Measurements from ENCODE around the gene TARS1. TPM values are rescaled to one million over a fixed set of nuclear protein-coding genes. Genes with fewer than 3 reads are reported as not detected.

The TARS1 gene
- total RNA-seq, 1 donor from 2014 or later, result 190 TPM

GRCh38 chr5:33457126-33457525 is 16.4 kb downstream of the TARS1 start:
- Mint-ChIP-seq H3K9me3 (no peaks in the 10 kb centered on the region), H3K36me3 (ENCODE audit: low read depth) (peaks cover 78% of the 10 kb centered on the region), H3K27me3 (no peaks in the 10 kb centered on the region), H3K4me3 (no peak overlapping the region), H3K4me1 (peaks cover 12% of the 10 kb centered on the region), H3K27ac (no peak overlapping the region)
- intact Hi-C loops (cut with micrococcal nuclease), result no loop called here
- DNase-seq, result no peak

- Mint-ChIP-seq H3K36me3 (ENCODE audit: low read depth) (peaks cover 78% of the 10 kb centered on the region), H3K9me3 (no peaks in the 10 kb centered on the region), H3K4me3 (no peak overlapping the region), H3K4me1 (peaks cover 10% of the 10 kb centered on the region), H3K27me3 (no peaks in the 10 kb centered on the region), H3K27ac (no peak overlapping the region)
- intact Hi-C loops (cut with micrococcal nuclease), result no loop called here
- DNase-seq, result no peak
Measured at GRCh38 chr5:33457817-33458216, 17.1 kb downstream of the TARS1 start.

GRCh38 chr5:33460210-33460609 is 19.4 kb downstream of the TARS1 start:
- Mint-ChIP-seq H3K4me3 (no peak overlapping the region), H3K4me1 (peaks cover 8% of the 10 kb centered on the region), H3K27me3 (no peaks in the 10 kb centered on the region), H3K36me3 (ENCODE audit: low read depth) (peaks cover 76% of the 10 kb centered on the region), H3K27ac (peak overlapping the region; percentile 70), H3K9me3 (no peaks in the 10 kb centered on the region)
- no peak for DNase-seq
- intact Hi-C loops (cut with micrococcal nuclease), result no loop called here

GRCh38 chr5:33462456-33462855 is 21.7 kb downstream of the TARS1 start:
- intact Hi-C loops (cut with micrococcal nuclease), result no loop called here
- Mint-ChIP-seq H3K36me3 (ENCODE audit: low read depth) (peaks cover 79% of the 10 kb centered on the region), H3K9me3 (no peaks in the 10 kb centered on the region), H3K27me3 (no peaks in the 10 kb centered on the region), H3K4me3 (no peak overlapping the region), H3K27ac (no peak overlapping the region), H3K4me1 (peaks cover 8% of the 10 kb centered on the region)
- no peak for DNase-seq

GRCh38 chr5:33465120-33465519 is 24.4 kb downstream of the TARS1 start:
- Mint-ChIP-seq H3K4me3 (no peak overlapping the region), H3K9me3 (no peaks in the 10 kb centered on the region), H3K27ac (no peak overlapping the region), H3K4me1 (peaks cover 4% of the 10 kb centered on the region), H3K36me3 (ENCODE audit: low read depth) (peaks cover 76% of the 10 kb centered on the region), H3K27me3 (no peaks in the 10 kb centered on the region)
- no peak for DNase-seq
- intact Hi-C loops (cut with micrococcal nuclease), result no loop called here

- no peak for DNase-seq
- Mint-ChIP-seq H3K27ac (no peak overlapping the region), H3K4me3 (no peak overlapping the region), H3K36me3 (ENCODE audit: low read depth) (peaks cover 77% of the 10 kb centered on the region), H3K4me1 (peaks cover 2% of the 10 kb centered on the region), H3K27me3 (no peaks in the 10 kb centered on the region), H3K9me3 (peaks cover 7% of the 10 kb centered on the region)
- intact Hi-C loops (cut with micrococcal nuclease), result no loop called here
Measured at GRCh38 chr5:33468775-33469435, 28.1 kb downstream of the TARS1 start.

GRCh38 chr5:33470544-33470943 is 29.8 kb downstream of the TARS1 start:
- intact Hi-C loops (cut with micrococcal nuclease), result no loop called here
- Mint-ChIP-seq H3K27ac (no peak overlapping the region), H3K4me3 (no peak overlapping the region), H3K4me1 (peaks cover 2% of the 10 kb centered on the region), H3K27me3 (no peaks in the 10 kb centered on the region), H3K36me3 (ENCODE audit: low read depth) (peaks cover 83% of the 10 kb centered on the region), H3K9me3 (peaks cover 21% of the 10 kb centered on the region)
- DNase-seq, result no peak

GRCh38 chr5:33472805-33473409 is 32.1 kb downstream of the TARS1 start:
- peaks cover 21% of the 10 kb centered on the region for H3K9me3 Mint-ChIP-seq
- intact Hi-C loops (cut with micrococcal nuclease), result no loop called here
- H3K4me3 Mint-ChIP-seq, result no peak overlapping the region
- no peaks in the 10 kb centered on the region for H3K4me1 Mint-ChIP-seq
- DNase-seq, result no peak
- H3K27ac Mint-ChIP-seq, result no peak overlapping the region
- no peaks in the 10 kb centered on the region for H3K27me3 Mint-ChIP-seq
- peaks cover 83% of the 10 kb centered on the region for H3K36me3 Mint-ChIP-seq (ENCODE audit: low read depth)

- Mint-ChIP-seq H3K4me1 (no peaks in the 10 kb centered on the region), H3K9me3 (peaks cover 21% of the 10 kb centered on the region), H3K27ac (no peak overlapping the region), H3K36me3 (ENCODE audit: low read depth) (peaks cover 75% of the 10 kb centered on the region), H3K27me3 (no peaks in the 10 kb centered on the region), H3K4me3 (no peak overlapping the region)
- no peak for DNase-seq
- intact Hi-C loops (cut with micrococcal nuclease), result no loop called here
Measured at GRCh38 chr5:33474004-33474403, 33.2 kb downstream of the TARS1 start.

- peaks cover 21% of the 10 kb centered on the region for H3K9me3 Mint-ChIP-seq
- DNase-seq, result no peak
- no peak overlapping the region for H3K4me3 Mint-ChIP-seq
- no peaks in the 10 kb centered on the region for H3K4me1 Mint-ChIP-seq
- no peak overlapping the region for H3K27ac Mint-ChIP-seq
- intact Hi-C loops (cut with micrococcal nuclease), result no loop called here
- H3K36me3 Mint-ChIP-seq (ENCODE audit: low read depth), result peaks cover 71% of the 10 kb centered on the region
- no peaks in the 10 kb centered on the region for H3K27me3 Mint-ChIP-seq
Measured at GRCh38 chr5:33474931-33475499, 34.2 kb downstream of the TARS1 start.

- no peak overlapping the region for H3K27ac Mint-ChIP-seq
- H3K9me3 Mint-ChIP-seq, result peaks cover 21% of the 10 kb centered on the region
- intact Hi-C loops (cut with micrococcal nuclease), result no loop called here
- peaks cover 66% of the 10 kb centered on the region for H3K36me3 Mint-ChIP-seq (ENCODE audit: low read depth)
- no peak overlapping the region for H3K4me3 Mint-ChIP-seq
- H3K4me1 Mint-ChIP-seq, result no peaks in the 10 kb centered on the region
- no peak for DNase-seq
- no peaks in the 10 kb centered on the region for H3K27me3 Mint-ChIP-seq
Measured at GRCh38 chr5:33475706-33476105, 34.9 kb downstream of the TARS1 start.

- Mint-ChIP-seq H3K27ac (no peak overlapping the region), H3K9me3 (peaks cover 21% of the 10 kb centered on the region), H3K36me3 (ENCODE audit: low read depth) (peaks cover 55% of the 10 kb centered on the region), H3K4me3 (no peak overlapping the region), H3K27me3 (no peaks in the 10 kb centered on the region), H3K4me1 (no peaks in the 10 kb centered on the region)
- intact Hi-C loops (cut with micrococcal nuclease), result no loop called here
- DNase-seq, result no peak
Measured at GRCh38 chr5:33476992-33477391, 36.2 kb downstream of the TARS1 start.

- peaks cover 49% of the 10 kb centered on the region for H3K36me3 Mint-ChIP-seq (ENCODE audit: low read depth)
- H3K27ac Mint-ChIP-seq, result no peak overlapping the region
- DNase-seq, result no peak
Measured at GRCh38 chr5:33477816-33478215, 37.1 kb downstream of the TARS1 start.

GRCh38 chr5:33479311-33479710 is 38.5 kb downstream of the TARS1 start:
- DNase-seq, result no peak
- no peak overlapping the region for H3K27ac Mint-ChIP-seq
- H3K4me3 Mint-ChIP-seq, result no peak overlapping the region
- peaks cover 12% of the 10 kb centered on the region for H3K9me3 Mint-ChIP-seq
- H3K27me3 Mint-ChIP-seq, result no peaks in the 10 kb centered on the region
- peaks cover 36% of the 10 kb centered on the region for H3K36me3 Mint-ChIP-seq (ENCODE audit: low read depth)
- intact Hi-C loops (cut with micrococcal nuclease), result no loop called here
- no peaks in the 10 kb centered on the region for H3K4me1 Mint-ChIP-seq

More at GRCh38 chr5:33477816-33478215, 37.1 kb downstream of the TARS1 start:
- no peak overlapping the region for H3K4me3 Mint-ChIP-seq
- H3K9me3 Mint-ChIP-seq, result peaks cover 18% of the 10 kb centered on the region
- H3K4me1 Mint-ChIP-seq, result no peaks in the 10 kb centered on the region
- no peaks in the 10 kb centered on the region for H3K27me3 Mint-ChIP-seq
- intact Hi-C loops (cut with micrococcal nuclease), result no loop called here

Data from activated CD4-positive, alpha-beta T cell treated with anti-CD3 and anti-CD28 coated beads, Interleukin-2, amount 10 ng/mL, durations not matched to agents 24 days and 14 days (primary cell).